Stimulated activated naive CD8-positive, alpha-beta T cell treated with anti-CD3 and anti-CD28 coated beads, Interleukin-15, amount 100 ng/mL, for 72 hours (primary cell): ENCODE data around the gene DCHS2.
"Not testable (repeated sequence)": the region's sequence is repeated elsewhere in the genome, so short reads cannot be mapped to it uniquely, and the experiment has no call there.

Experiments used
- ATAC-seq: fragments of 150-1000 bp; cut with Tn5 transposase; 2 replicates; pipeline ENCODE4 v1.10.0; 2021; ENCODE audit warnings: mild to moderate bottlenecking, moderate library complexity
- DNase-seq, 2 donors: peaks; one replicate each; pipeline ENCODE4 v3.0.0; 2021 to 2022
- H3K27ac Mint-ChIP-seq, 2 donors: one replicate each; pipeline ENCODE4 v1.8.0; 2022; ENCODE audit warnings: mild to moderate bottlenecking in 2 of 2, mixed read lengths in 2 of 2, moderate library complexity in 2 of 2
- H3K27me3 Mint-ChIP-seq: one replicate; pipeline ENCODE4 v1.8.0; 2022; ENCODE audit warnings: mixed read lengths
- H3K4me1 Mint-ChIP-seq: one replicate; pipeline ENCODE4 v1.8.0; 2022; ENCODE audit warnings: mild to moderate bottlenecking, mixed read lengths
- H3K4me3 Mint-ChIP-seq, 2 donors: one replicate each; pipeline ENCODE4 v1.8.0; 2022; ENCODE audit warnings: mild to moderate bottlenecking in 2 of 2, mixed read lengths in 2 of 2, moderate library complexity in 1 of 2
- H3K9me3 Mint-ChIP-seq, 2 donors: one replicate each; pipeline ENCODE4 v1.8.0; 2022; ENCODE audit warnings: mixed read lengths in 2 of 2

DCHS2 gene

DNA sequence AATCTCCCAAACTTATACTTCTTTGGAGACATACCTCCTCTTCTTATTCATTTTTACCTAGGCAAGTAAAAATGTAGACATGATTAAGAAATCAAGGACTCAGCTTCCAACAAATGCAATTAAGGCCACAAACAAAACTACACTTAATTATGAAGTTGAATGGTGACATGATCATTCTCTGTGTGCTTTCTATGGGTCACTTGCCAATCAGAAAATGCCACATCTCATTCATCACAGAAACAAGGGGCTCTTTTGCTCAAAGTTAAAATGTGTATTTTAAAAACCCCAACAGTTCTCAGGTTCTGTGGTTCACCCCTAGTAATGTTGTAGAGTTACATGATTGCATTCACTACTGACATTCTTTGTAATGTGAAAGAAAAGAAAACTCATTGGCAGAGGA, 273.5 kb downstream of the DCHS2 start:
- no peak for ATAC-seq
- DNase-seq = no peak
- Mint-ChIP-seq H3K27ac (no peak overlapping the region), H3K9me3 (peaks cover under 1 to 2% of the 10 kb centered on the region in 2 donors), H3K4me1 (no peaks in the 10 kb centered on the region), H3K27me3 (peaks cover 19% of the 10 kb centered on the region), H3K4me3 (no peak overlapping the region)

DNA sequence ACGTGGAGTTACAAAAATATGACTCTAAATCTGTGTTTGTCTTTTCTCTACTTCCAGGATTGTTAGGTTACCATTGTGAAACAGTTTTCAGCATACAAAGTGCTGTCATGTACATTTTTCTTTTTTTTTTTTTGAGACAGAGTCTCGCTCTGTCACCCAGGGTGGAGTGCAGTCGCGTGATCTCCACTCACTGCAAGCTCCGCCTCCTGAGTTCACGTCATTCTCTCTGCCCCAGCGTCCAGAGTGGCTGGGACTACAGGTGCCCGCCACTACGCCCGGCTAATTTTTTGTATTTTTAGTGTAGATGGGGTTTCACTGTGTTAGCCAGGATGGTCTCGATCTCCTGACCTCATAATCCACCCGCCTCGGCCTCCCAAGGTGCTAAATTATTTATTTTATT, 274.2 kb downstream of the DCHS2 start:
- not testable (repeated sequence) for H3K4me3 Mint-ChIP-seq, H3K27ac Mint-ChIP-seq, H3K9me3 Mint-ChIP-seq, ATAC-seq, DNase-seq, H3K4me1 Mint-ChIP-seq
- peaks cover 19% of the 10 kb centered on the region for H3K27me3 Mint-ChIP-seq

DNA sequence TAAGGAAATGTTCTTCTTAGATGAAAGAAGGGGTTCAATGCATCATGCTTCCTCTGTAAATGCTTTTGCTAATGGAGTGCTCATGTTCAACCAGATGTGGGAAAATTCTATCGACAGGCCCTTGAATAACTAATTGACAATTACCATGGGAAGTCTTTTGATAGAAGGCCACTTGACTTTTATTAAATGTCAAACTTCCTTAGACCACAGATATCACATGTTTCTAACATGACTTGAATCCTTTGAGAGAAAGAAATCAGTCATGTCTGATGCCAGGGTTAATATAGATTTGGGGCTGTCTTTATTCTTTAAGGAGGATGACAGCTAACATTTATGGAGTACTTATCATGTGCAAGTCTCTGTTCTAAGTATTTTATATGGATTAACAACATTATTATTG, 280.1 kb downstream of the DCHS2 start:
- no peak overlapping the region for H3K4me3 Mint-ChIP-seq
- ATAC-seq (no peak), DNase-seq (no peak)
- H3K27ac Mint-ChIP-seq = no peak overlapping the region
- no peaks in the 10 kb centered on the region for H3K4me1 Mint-ChIP-seq
- no peaks in the 10 kb centered on the region for H3K9me3 Mint-ChIP-seq
- peaks cover 15% of the 10 kb centered on the region for H3K27me3 Mint-ChIP-seq

DNA sequence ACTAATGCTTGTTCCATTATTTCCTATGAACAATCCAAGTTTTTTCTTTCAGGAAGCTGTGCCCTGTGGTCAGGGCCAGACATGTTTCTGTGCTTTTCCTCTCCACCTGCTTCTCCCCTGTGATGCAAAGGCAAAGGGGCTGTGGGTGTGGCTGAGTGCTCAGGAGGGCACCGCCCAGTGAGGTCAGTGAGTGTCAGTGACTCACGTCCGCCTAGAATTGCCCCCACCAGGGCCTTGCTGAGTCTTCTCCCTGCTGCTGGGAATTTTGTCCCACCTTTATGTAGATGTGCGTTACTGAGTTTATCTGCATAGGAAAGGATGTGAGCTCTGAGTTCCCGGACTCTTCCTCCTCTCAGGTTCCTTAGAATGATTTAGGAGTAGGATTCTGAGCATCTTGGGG, 283.2 kb downstream of the DCHS2 start:
- no peak overlapping the region for H3K4me3 Mint-ChIP-seq
- no peak for ATAC-seq
- H3K4me1 Mint-ChIP-seq = no peaks in the 10 kb centered on the region
- H3K27me3 Mint-ChIP-seq = peaks cover 8% of the 10 kb centered on the region
- no peak for DNase-seq
- no peaks in the 10 kb centered on the region for H3K9me3 Mint-ChIP-seq
- H3K27ac Mint-ChIP-seq = no peak overlapping the region

DNA sequence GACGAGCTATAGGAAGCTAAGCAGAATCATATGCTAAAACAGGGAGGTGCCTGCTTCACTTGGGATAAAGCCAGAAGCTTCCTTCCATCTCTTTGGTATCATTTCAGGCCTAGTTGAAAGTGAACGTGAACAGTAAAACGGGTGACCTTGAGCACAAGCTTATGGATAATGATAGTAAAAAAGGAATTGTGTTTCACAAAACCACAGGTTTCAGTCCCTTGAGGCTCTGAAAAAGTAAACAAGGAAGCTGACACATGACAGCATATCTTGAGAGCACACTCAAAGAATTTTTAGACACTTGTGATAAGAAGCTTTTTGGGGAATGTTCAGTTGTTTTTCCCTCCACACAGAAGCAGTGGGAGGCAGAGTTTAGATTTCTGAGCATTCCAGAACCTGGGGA, 286.1 kb downstream of the DCHS2 start:
- no peaks in the 10 kb centered on the region for H3K4me1 Mint-ChIP-seq
- H3K9me3 Mint-ChIP-seq = no peaks in the 10 kb centered on the region
- ATAC-seq (no peak), DNase-seq (no peak)
- peaks cover 8% of the 10 kb centered on the region for H3K27me3 Mint-ChIP-seq
- H3K27ac Mint-ChIP-seq = no peak overlapping the region
- H3K4me3 Mint-ChIP-seq = no peak overlapping the region

DNA sequence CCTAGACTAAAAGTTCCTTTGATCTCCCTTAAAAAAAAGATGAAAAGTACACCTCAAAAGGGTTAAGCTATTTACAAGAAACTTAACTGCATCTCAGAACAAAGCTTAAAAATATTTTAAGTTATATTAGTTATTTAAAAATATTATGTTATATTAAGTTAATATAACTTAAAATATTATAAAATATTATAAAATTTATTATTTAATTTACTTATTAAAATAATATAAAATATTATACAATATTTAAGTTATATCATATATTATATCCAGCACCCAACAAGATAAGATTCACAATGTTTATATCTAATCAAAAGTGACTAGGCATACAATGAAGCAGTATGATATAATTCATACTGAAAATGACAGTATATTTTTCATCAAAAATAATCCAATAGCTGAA, 296.9 kb downstream of the DCHS2 start:
- no peaks in the 10 kb centered on the region for H3K4me1 Mint-ChIP-seq
- ATAC-seq (no peak), DNase-seq (no peak)
- H3K27ac Mint-ChIP-seq = no peak overlapping the region
- H3K4me3 Mint-ChIP-seq = no peak overlapping the region
- H3K9me3 Mint-ChIP-seq = peaks cover 0 to 11% of the 10 kb centered on the region in 2 donors
- H3K27me3 Mint-ChIP-seq = peaks cover 18% of the 10 kb centered on the region

DNA sequence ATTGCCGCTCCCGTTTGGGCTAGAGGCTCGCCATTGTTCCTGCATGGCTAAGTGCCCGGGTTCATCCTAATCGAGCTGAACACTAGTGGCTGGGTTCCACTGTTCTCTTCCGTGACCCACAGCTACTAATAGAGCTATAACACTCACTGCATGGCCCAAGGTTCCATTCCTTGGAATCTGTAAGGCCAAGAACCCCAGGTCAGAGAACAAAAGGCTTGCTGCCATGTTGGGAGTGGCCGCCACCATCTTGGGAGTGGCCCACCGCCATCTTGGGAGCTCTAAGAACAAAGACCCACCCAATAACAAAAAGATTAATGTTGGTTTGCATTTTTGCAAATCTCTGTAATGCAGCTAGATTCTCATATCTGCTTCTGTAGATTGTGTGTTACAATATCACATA, 299.0 kb downstream of the DCHS2 start:
- Mint-ChIP-seq H3K4me3 (no peak overlapping the region), H3K27me3 (peaks cover 25% of the 10 kb centered on the region), H3K27ac (no peak overlapping the region), H3K4me1 (no peaks in the 10 kb centered on the region), H3K9me3 (peaks cover 0 to 11% of the 10 kb centered on the region in 2 donors)
- ATAC-seq = no peak
- no peak for DNase-seq

DNA sequence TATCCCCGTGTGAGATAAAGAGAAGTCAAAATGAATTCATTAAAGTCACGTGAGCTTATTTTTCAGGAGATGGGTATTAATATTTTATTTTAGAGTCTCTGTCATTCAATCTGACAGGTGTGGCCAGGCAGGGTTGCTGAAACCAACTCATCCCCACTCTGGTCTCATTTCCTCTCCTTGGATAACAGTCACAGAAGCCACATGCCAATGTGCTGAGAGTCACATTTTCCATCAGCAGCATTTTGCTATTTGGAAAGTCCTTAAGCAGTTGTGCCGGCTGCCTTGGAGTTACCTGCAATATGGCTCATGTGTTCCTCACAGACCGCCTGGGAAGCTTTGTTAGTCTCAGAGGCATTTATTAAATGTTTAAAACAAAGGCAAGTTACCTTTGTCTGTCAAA, 302.3 kb downstream of the DCHS2 start:
- H3K4me1 Mint-ChIP-seq = no peaks in the 10 kb centered on the region
- H3K9me3 Mint-ChIP-seq = no peaks in the 10 kb centered on the region
- ATAC-seq = no peak
- H3K27me3 Mint-ChIP-seq = peaks cover 17% of the 10 kb centered on the region
- DNase-seq = no peak
- H3K27ac Mint-ChIP-seq = no peak overlapping the region
- no peak overlapping the region for H3K4me3 Mint-ChIP-seq

DNA sequence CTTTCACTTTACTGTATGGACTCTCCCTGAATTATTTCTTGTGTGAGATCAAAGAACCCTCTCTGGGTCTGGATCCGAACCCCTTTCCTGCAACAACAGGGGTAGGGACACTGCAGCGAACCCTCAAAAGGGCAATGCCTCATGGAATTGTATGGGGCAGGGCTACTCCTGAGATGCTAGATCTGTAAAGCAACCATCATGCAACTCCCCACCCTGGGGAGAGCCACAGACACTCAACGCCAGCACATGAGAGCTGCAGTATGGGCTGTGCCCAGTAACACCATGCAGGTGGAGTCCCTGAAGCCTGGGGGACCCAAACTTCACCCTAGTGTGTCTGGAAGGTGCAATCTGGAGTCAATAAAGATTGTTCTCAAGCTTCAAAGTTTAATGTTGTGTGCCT, 304.7 kb downstream of the DCHS2 start:
- Mint-ChIP-seq H3K4me3 (no peak overlapping the region), H3K9me3 (no peaks in the 10 kb centered on the region), H3K4me1 (no peaks in the 10 kb centered on the region), H3K27me3 (peaks cover 17% of the 10 kb centered on the region), H3K27ac (no peak overlapping the region)
- ATAC-seq = no peak
- no peak for DNase-seq

DNA sequence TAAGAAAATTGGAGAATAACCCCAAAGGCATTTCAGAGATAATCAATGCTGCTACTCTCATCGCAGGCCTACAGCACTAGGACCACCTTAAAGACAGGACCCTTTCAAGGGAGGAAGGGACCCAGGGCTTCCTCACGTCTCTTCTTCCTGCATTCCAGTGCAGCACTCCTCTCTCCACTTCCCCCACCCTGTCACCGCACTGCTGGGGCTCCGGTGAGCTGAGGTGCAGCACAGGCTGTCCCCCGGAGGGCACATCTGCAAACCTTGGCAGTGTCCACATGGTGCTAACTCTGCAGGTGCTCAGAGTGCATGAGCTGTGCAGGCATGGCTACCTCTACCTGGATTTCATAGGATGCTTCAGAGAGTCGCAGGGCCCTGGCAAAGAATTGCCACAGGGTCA, 305.6 kb downstream of the DCHS2 start:
- no peaks in the 10 kb centered on the region for H3K9me3 Mint-ChIP-seq
- DNase-seq (no peak), ATAC-seq (no peak)
- no peak overlapping the region for H3K27ac Mint-ChIP-seq
- no peak overlapping the region for H3K4me3 Mint-ChIP-seq
- H3K27me3 Mint-ChIP-seq = peaks cover 17% of the 10 kb centered on the region
- no peaks in the 10 kb centered on the region for H3K4me1 Mint-ChIP-seq

DNA sequence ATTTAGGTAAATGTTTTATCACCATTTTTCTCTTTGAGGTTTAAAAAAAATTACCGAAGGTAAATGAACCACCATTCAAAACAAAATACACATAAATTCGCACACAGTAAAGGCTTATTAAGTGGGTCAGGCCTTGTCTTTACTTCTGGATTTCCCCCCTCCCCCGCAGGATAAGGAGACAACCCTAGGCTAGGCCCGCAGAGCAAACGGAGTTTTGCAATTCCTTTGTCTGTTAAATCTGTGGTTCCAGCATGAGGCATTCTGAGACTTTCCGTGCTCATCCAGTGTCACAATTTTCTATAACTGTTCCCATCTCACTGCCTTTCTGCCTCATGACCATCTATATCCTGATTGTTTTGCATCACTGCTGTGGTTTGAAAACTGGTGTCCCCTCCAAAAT, 307.4 kb downstream of the DCHS2 start:
- no peak overlapping the region for H3K27ac Mint-ChIP-seq
- H3K9me3 Mint-ChIP-seq = no peaks in the 10 kb centered on the region
- no peak overlapping the region for H3K4me3 Mint-ChIP-seq

DNA sequence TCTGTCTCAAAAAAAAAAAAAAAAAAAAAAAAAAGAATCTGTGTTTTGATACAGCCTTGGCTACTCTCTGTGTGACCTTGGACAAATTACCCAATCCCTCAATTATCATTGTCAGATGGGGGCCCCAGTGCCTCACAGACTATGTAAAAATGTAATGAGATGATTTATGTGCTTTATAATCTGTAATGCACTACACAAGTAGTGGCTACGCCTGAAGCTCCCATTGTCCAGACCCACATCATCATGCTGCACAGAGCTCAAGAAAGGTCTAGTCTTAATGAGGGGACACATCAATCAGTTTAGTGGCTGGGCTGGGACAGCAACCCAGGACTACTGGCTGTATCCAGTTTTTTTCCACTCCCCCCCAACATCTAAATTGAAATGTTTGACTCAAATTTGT, 308.3 kb downstream of the DCHS2 start:
- H3K4me3 Mint-ChIP-seq = no peak overlapping the region
- DNase-seq (no peak), ATAC-seq (no peak)
- no peaks in the 10 kb centered on the region for H3K4me1 Mint-ChIP-seq
- H3K27me3 Mint-ChIP-seq = peaks cover 23% of the 10 kb centered on the region
- no peaks in the 10 kb centered on the region for H3K9me3 Mint-ChIP-seq
- H3K27ac Mint-ChIP-seq = no peak overlapping the region

More for the DNA sequence above, 307.4 kb downstream of the DCHS2 start:
- Mint-ChIP-seq H3K4me1 (no peaks in the 10 kb centered on the region), H3K27me3 (peaks cover 17% of the 10 kb centered on the region)
- ATAC-seq = no peak
- no peak for DNase-seq
